Sigmoid colon (tissue), 7 donors: ENCODE results near the gene MAML3. TPM values are rescaled to one million over a fixed set of nuclear protein-coding genes. Genes with fewer than 3 reads are reported as not detected.

Experiments
- DNase-seq: peaks from one replicate; pipeline ENCODE4 v3.0.0-alpha.2; 2019
- H3K27ac ChIP-seq, 4 donors: fragments of 200-600 bp; sonication (generic); one replicate each; pipeline ENCODE4 v1.5.1; 2016 to 2019; ENCODE audit warnings: mild to moderate bottlenecking in 1 of 4
- H3K27me3 ChIP-seq, 3 donors: fragments of 200-600 bp; sonication (generic); one replicate each; pipeline ENCODE4 v1.5.1; 2019; ENCODE audit warnings: mild to moderate bottlenecking in 1 of 3
- H3K36me3 ChIP-seq, 4 donors: fragments of 200-600 bp; sonication (generic); one replicate each; pipeline ENCODE4 v1.5.1; 2016 to 2019
- H3K4me1 ChIP-seq, 4 donors: fragments of 200-600 bp; sonication (generic); one replicate each; pipeline ENCODE4 v1.5.1; 2017 to 2019
- H3K4me3 ChIP-seq, 4 donors: fragments of 200-600 bp; sonication (generic); one replicate each; pipeline ENCODE4 v1.5.1; 2017 to 2019; ENCODE audit warnings: mild to moderate bottlenecking in 2 of 4, moderate library complexity in 1 of 4
- H3K9me3 ChIP-seq, 4 donors: fragments of 200-600 bp in 3 of 4; sonication (generic) in 3 of 4; one replicate each; pipeline versions ENCODE4 v1.5.1 to v1.6.1; 2013 to 2019
- CTCF ChIP-seq, 4 experiments: fragments of 450-650 bp in 3 of 4; fragments of 200-600 bp in 1 of 4; IDR thresholded peaks; one replicate each; pipeline ENCODE4 v1.5.1; 2016 to 2019; ENCODE audit warnings: antibody characterized with exemption in 4 of 4, mild to moderate bottlenecking in 3 of 4, moderate library complexity in 2 of 4
- EP300 ChIP-seq, 4 donors: sonication (generic); formaldehyde crosslinking; IDR thresholded peaks; one replicate each; pipeline ENCODE4 v1.6.1; 2017; ENCODE audit warnings: antibody characterized with exemption in 4 of 4
- POLR2A ChIP-seq, 2 donors: fragments of 450-650 bp; IDR thresholded peaks; one replicate each; pipeline ENCODE4 v1.6.1; 2016; ENCODE audit warnings: antibody characterized with exemption in 2 of 2, mild to moderate bottlenecking in 2 of 2, moderate library complexity in 2 of 2
- POLR2AphosphoS5 ChIP-seq, 4 donors: sonication (generic); formaldehyde crosslinking; IDR thresholded peaks; one replicate each; pipeline ENCODE4 v1.6.1; 2017; ENCODE audit warnings: antibody characterized with exemption in 4 of 4
- WGBS, 2 donors: extraction: QIAGEN DNeasy Blood & Tissue Kit; methylation state at CpG; one replicate each; pipeline ENCODE4 v1.1.7; 2013; 5-methylcytosine and 5-hydroxymethylcytosine counted together
- intact Hi-C: fragments of 100-400 bp; cut with DNase I; formaldehyde crosslinking; loops from one replicate; pipeline ENCODE4 v1.15.1; 2023
- polyA plus RNA-seq, 3 donors: library from polyadenylated mRNA; stranded (reverse); fragments of 200-250 nt; gene quantifications; one replicate each; pipeline ENCODE4 v1.2.3, GENCODE V29; 2013
- total RNA-seq, 4 donors: library from RNA; depleted of rRNA; stranded (reverse); fragments of >200 nt; gene quantifications; one replicate each; pipeline ENCODE4 v1.1.0, GENCODE V29; 2016
- donor health status: healthy with polysubstance abuse.
- donor health status: Bipolar disorder and iron deficiency.
- donor health status: healthy.

MAML3 gene
- total and polyA plus RNA-seq, 7 donors, result 3.5 to 16.3 (median 5.4) TPM

GRCh38 chr4:139734201-139734874 is 419.6 kb downstream of the MAML3 start:
- no peaks in the 10 kb centered on the region for H3K36me3 ChIP-seq
- WGBS, 2 donors, result 20 to 26% methylated on average over 14 of the region's 14 CpGs
- H3K9me3 ChIP-seq, result no peaks in the 10 kb centered on the region
- H3K27me3 ChIP-seq, result no peaks in the 10 kb centered on the region
- TF ChIP-seq POLR2AphosphoS5 (IDR thresholded peaks at IDR 0.05), result peak; percentile 11 to 56 (median 31)
- TF ChIP-seq EP300 (IDR thresholded peaks at IDR 0.05), result no peak
- TF ChIP-seq POLR2A (IDR thresholded peaks at IDR 0.05), result no peak
- TF ChIP-seq CTCF (IDR thresholded peaks at IDR 0.05), result no peak
- peak; percentile 79 for DNase-seq
- peak overlapping the region; percentile 23 to 58 (median 52) for H3K4me3 ChIP-seq
- intact Hi-C loops, result loop anchor here (1.0 to 10.0 kb wide), 5 partner anchors 270 to 625 kb away; no protein-coding TSS in a partner anchor
- H3K27ac ChIP-seq, result peak overlapping the region; percentile 81 to 90 (median 88)
- H3K4me1 ChIP-seq, result peaks cover 0 to 30% (median 21%) of the 10 kb centered on the region in 4 donors

- Histone ChIP-seq H3K36me3 (no peaks in the 10 kb centered on the region), H3K9me3 (no peaks in the 10 kb centered on the region), H3K27ac (no peak overlapping the region), H3K4me1 (peaks cover 0 to 25% (median 21%) of the 10 kb centered on the region in 4 donors), H3K4me3 (no peak overlapping the region), H3K27me3 (no peaks in the 10 kb centered on the region)
- 89% methylated on average over 4 of the region's 4 CpGs for WGBS, 2 donors
- peak; percentile 29 for DNase-seq
- intact Hi-C loops, result loop anchor here (10.0 kb wide), 1 partner anchor 272 kb away; no protein-coding TSS in a partner anchor
- TF ChIP-seq CTCF (IDR thresholded peaks at IDR 0.05), result no peak
- no peak for TF ChIP-seq POLR2AphosphoS5 (IDR thresholded peaks at IDR 0.05)
- no peak for TF ChIP-seq EP300 (IDR thresholded peaks at IDR 0.05)
- TF ChIP-seq POLR2A (IDR thresholded peaks at IDR 0.05), result no peak
These were observed 420.9 kb downstream of the MAML3 start for GRCh38 chr4:139732991-139733570.

- no peaks in the 10 kb centered on the region for H3K9me3 ChIP-seq
- peaks cover 0 to 3% (median 2%) of the 10 kb centered on the region in 4 donors for H3K4me1 ChIP-seq
- H3K4me3 ChIP-seq, result no peak overlapping the region
- TF ChIP-seq EP300 (IDR thresholded peaks at IDR 0.05), result no peak
- no peak for TF ChIP-seq POLR2A (IDR thresholded peaks at IDR 0.05)
- TF ChIP-seq POLR2AphosphoS5 (IDR thresholded peaks at IDR 0.05), result no peak
- TF ChIP-seq CTCF (IDR thresholded peaks at IDR 0.05), result no peak
- H3K27me3 ChIP-seq, result no peaks in the 10 kb centered on the region
- intact Hi-C loops, result no loop called here
- H3K27ac ChIP-seq, result no peak overlapping the region
- peaks cover 0 to 5% (median 0%) of the 10 kb centered on the region in 4 donors for H3K36me3 ChIP-seq
- no peak for DNase-seq
- 17 to 71% methylated on average over 3 of the region's 3 CpGs for WGBS, 2 donors
These were observed 425.1 kb downstream of the MAML3 start for GRCh38 chr4:139728840-139729239.

- 92 to 96% methylated on average over 4 of the region's 4 CpGs for WGBS, 2 donors
- TF ChIP-seq CTCF (IDR thresholded peaks at IDR 0.05) (no peak), EP300 (IDR thresholded peaks at IDR 0.05) (no peak), POLR2AphosphoS5 (IDR thresholded peaks at IDR 0.05) (no peak), POLR2A (IDR thresholded peaks at IDR 0.05) (no peak)
- no peak overlapping the region for H3K4me3 ChIP-seq
- peaks cover 0 to 5% (median 0%) of the 10 kb centered on the region in 4 donors for H3K36me3 ChIP-seq
- no peaks in the 10 kb centered on the region for H3K4me1 ChIP-seq
- intact Hi-C loops, result no loop called here
- H3K27ac ChIP-seq, result no peak overlapping the region
- H3K27me3 ChIP-seq, result no peaks in the 10 kb centered on the region
- no peaks in the 10 kb centered on the region for H3K9me3 ChIP-seq
- no peak for DNase-seq
These were observed 425.8 kb downstream of the MAML3 start for GRCh38 chr4:139728146-139728545.
